Middle frontal gyrus (tissue), 1 donor: ENCODE data around the gene ZNF658.
"Not testable (repeated sequence)": the region's sequence is repeated elsewhere in the genome, so short reads cannot be mapped to it uniquely, and the experiment has no call there.

Source experiments
- DNase-seq: peaks from one replicate; pipeline ENCODE4 v3.0.0-alpha.2; 2015; ENCODE audit warnings: low spot score; ENCODE audit errors: extremely low spot score

The ZNF658 gene

GRCh38 chr9:66900490-66901131 lies at the start of gene ZNF658:
ZNF658 (plus strand) TSS chr9:66900725; CDS start chr9:66903562, 2,837 bp downstream.
- DNase-seq, result peak; percentile 73

GRCh38 chr9:66861732-66862131 lies 38.8 kb upstream of the ZNF658 start:
- DNase-seq, result not testable (repeated sequence)

GRCh38 chr9:66868660-66869059 lies 31.9 kb upstream of the ZNF658 start:
- not testable (repeated sequence) for DNase-seq

GRCh38 chr9:66880605-66881004 lies 19.9 kb upstream of the ZNF658 start:
- not testable (repeated sequence) for DNase-seq

- not testable (repeated sequence) for DNase-seq
Measured at GRCh38 chr9:66881847-66882246, 18.7 kb upstream of the ZNF658 start.

- not testable (repeated sequence) for DNase-seq
Measured at GRCh38 chr9:66890334-66890733, 10.2 kb upstream of the ZNF658 start.

GRCh38 chr9:66901141-66901540 lies 616 bp downstream of the ZNF658 start:
- DNase-seq, result not testable (repeated sequence)

- not testable (repeated sequence) for DNase-seq
Measured at GRCh38 chr9:66909560-66909959, 9.0 kb downstream of the ZNF658 start.

GRCh38 chr9:66920072-66920471 lies 19.5 kb downstream of the ZNF658 start:
- DNase-seq, result not testable (repeated sequence)

- DNase-seq, result not testable (repeated sequence)
Measured at GRCh38 chr9:66936194-66936870, 35.8 kb downstream of the ZNF658 start.

GRCh38 chr9:66937662-66938061 lies 37.1 kb downstream of the ZNF658 start:
- not testable (repeated sequence) for DNase-seq

GRCh38 chr9:66938322-66938721 lies 37.8 kb downstream of the ZNF658 start:
- DNase-seq, result not testable (repeated sequence)

- not testable (repeated sequence) for DNase-seq
Measured at GRCh38 chr9:66939878-66940830, 39.6 kb downstream of the ZNF658 start.

- DNase-seq, result not testable (repeated sequence)
Measured at GRCh38 chr9:66942400-66943155, 42.1 kb downstream of the ZNF658 start.

- not testable (repeated sequence) for DNase-seq
Measured at GRCh38 chr9:66952576-66952975, 52.1 kb downstream of the ZNF658 start.
